Fibroblast of lung (primary cell): Measurements from ENCODE around the gene LRRC3. TPM values are rescaled to one million over a fixed set of nuclear protein-coding genes. Genes with fewer than 3 reads are reported as not detected.

Experiments used
- DNase-seq, 2 donors: peaks; one replicate each; pipeline versions ENCODE4 v3.0.0 to v3.0.0-alpha.2; 2010; ENCODE audit warnings: low read depth in 2 of 2
- H2AFZ ChIP-seq: 2 replicates; pipeline ENCODE4 v1.5.1; 2012; ENCODE audit warnings: low read length, control low read depth, inconsistent platforms
- H3K27ac ChIP-seq: 2 replicates; pipeline ENCODE4 v1.5.1; 2011; ENCODE audit warnings: low read length, control low read depth; ENCODE audit not compliant: insufficient read depth
- H3K27me3 ChIP-seq: 2 replicates; pipeline ENCODE4 v1.5.1; 2011; ENCODE audit warnings: mild to moderate bottlenecking, low read length; ENCODE audit not compliant: control insufficient read depth, insufficient read depth
- H3K36me3 ChIP-seq: 2 replicates; pipeline ENCODE4 v1.5.1; 2011; ENCODE audit warnings: low read length; ENCODE audit not compliant: control insufficient read depth, insufficient read depth
- H3K4me1 ChIP-seq: 2 replicates; pipeline ENCODE4 v1.5.1; 2011; ENCODE audit warnings: low read length; ENCODE audit not compliant: control insufficient read depth, insufficient read depth; ENCODE audit errors: extremely low read depth
- H3K4me2 ChIP-seq: 2 replicates; pipeline ENCODE4 v1.5.1; 2011; ENCODE audit warnings: low read length, control low read depth; ENCODE audit not compliant: insufficient read depth; ENCODE audit errors: extremely low read depth
- H3K4me3 ChIP-seq, 4 experiments: fragments of 200-600 bp in 1 of 4; sonication (generic) in 1 of 4; replicated peaks in 1 of 4; 2 replicates each; pipeline ENCODE4 v1.5.1; 2011 to 2016; ENCODE audit warnings: low read length in 4 of 4, low read depth in 3 of 4, mild to moderate bottlenecking in 3 of 4, control low read depth in 2 of 4, inconsistent platforms in 1 of 4, mixed read lengths in 1 of 4; ENCODE audit not compliant: insufficient read depth in 1 of 4; ENCODE audit errors: control extremely low read depth in 1 of 4
- H3K79me2 ChIP-seq: 2 replicates; pipeline ENCODE4 v1.5.1; 2012; ENCODE audit warnings: mild to moderate bottlenecking, low read length, inconsistent platforms; ENCODE audit not compliant: control insufficient read depth, insufficient read depth
- H3K9ac ChIP-seq: 2 replicates; pipeline ENCODE4 v1.5.1; 2011; ENCODE audit warnings: mild to moderate bottlenecking, low read length, control low read depth; ENCODE audit not compliant: insufficient read depth
- H3K9me3 ChIP-seq: 2 replicates; pipeline ENCODE4 v1.5.1; 2012; ENCODE audit warnings: low read depth, low read length; ENCODE audit not compliant: control insufficient read depth, insufficient read depth
- H4K20me1 ChIP-seq: 2 replicates; pipeline ENCODE4 v1.5.1; 2011; ENCODE audit warnings: low read length; ENCODE audit not compliant: control insufficient read depth, insufficient read depth; ENCODE audit errors: extremely low read depth
- EZH2 ChIP-seq: IDR thresholded peaks from 2 replicates; pipeline ENCODE4 v1.5.1; 2012; ENCODE audit warnings: low read length, control low read depth, mild to moderate bottlenecking; ENCODE audit errors: missing control alignments
- polyA plus RNA-seq, 2 donors: library from polyadenylated mRNA; depleted of rRNA in 1 of 2; stranded (reverse) in 1 of 2; unstranded in 1 of 2; fragments of >200 nt; gene quantifications; 2 replicates each; pipeline ENCODE4 v1.2.1, GENCODE V29; 2011 to 2012; ENCODE audit warnings: missing spikeins in 1 of 2
- total RNA-seq: library from RNA; depleted of rRNA; stranded (reverse); fragments of >200 nt; gene quantifications from 2 replicates; pipeline ENCODE4 v1.2.1, GENCODE V29; 2014
- TF ChIP-seq, protein P1 (sequence below), 2 donors: IDR thresholded peaks in 1 of 2; conservative IDR thresholded peaks in 1 of 2; 1 replicate in 1 of 2; 2 replicates in 1 of 2; pipeline ENCODE4 v1.5.1; 2011 to 2012; ENCODE audit warnings: low read length in 2 of 2, control low read depth in 1 of 2, inconsistent platforms in 1 of 2, low read depth in 1 of 2, mild to moderate bottlenecking in 1 of 2

Gene LRRC3
- total and polyA plus RNA-seq, 2 donors (not counting 1 experiment from before 2014, with no cell fraction given), result 0.50 to 0.52 TPM

- Histone ChIP-seq H2AFZ (no peak overlapping the region), H4K20me1 (no peaks in the 10 kb centered on the region), H3K36me3 (no peaks in the 10 kb centered on the region), H3K4me1 (no peaks in the 10 kb centered on the region), H3K4me3 (no peak overlapping the region), H3K79me2 (no peaks in the 10 kb centered on the region), H3K9me3 (no peaks in the 10 kb centered on the region), H3K4me2 (no peak overlapping the region), H3K9ac (no peak overlapping the region), H3K27me3 (no peaks in the 10 kb centered on the region), H3K27ac (no peak overlapping the region)
- DNase-seq, result no peak
- TF ChIP-seq EZH2, result no peak
- TF ChIP-seq, protein P1, sequence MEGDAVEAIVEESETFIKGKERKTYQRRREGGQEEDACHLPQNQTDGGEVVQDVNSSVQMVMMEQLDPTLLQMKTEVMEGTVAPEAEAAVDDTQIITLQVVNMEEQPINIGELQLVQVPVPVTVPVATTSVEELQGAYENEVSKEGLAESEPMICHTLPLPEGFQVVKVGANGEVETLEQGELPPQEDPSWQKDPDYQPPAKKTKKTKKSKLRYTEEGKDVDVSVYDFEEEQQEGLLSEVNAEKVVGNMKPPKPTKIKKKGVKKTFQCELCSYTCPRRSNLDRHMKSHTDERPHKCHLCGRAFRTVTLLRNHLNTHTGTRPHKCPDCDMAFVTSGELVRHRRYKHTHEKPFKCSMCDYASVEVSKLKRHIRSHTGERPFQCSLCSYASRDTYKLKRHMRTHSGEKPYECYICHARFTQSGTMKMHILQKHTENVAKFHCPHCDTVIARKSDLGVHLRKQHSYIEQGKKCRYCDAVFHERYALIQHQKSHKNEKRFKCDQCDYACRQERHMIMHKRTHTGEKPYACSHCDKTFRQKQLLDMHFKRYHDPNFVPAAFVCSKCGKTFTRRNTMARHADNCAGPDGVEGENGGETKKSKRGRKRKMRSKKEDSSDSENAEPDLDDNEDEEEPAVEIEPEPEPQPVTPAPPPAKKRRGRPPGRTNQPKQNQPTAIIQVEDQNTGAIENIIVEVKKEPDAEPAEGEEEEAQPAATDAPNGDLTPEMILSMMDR (conservative IDR thresholded peaks at IDR 0.05 in 1 of 2, IDR thresholded peaks at IDR 0.05 in 1 of 2; ENCODE audit: low read depth in 1 of 2, low read length in 2 of 2), result no peak
Observed at GRCh38 chr21:44439211-44439600, 16.1 kb upstream of the LRRC3 start.

- H3K4me3 ChIP-seq, result no peak overlapping the region
- H3K4me1 ChIP-seq, result no peaks in the 10 kb centered on the region
- no peak overlapping the region for H2AFZ ChIP-seq
- no peak overlapping the region for H3K4me2 ChIP-seq
- DNase-seq, result no peak
- no peaks in the 10 kb centered on the region for H3K27me3 ChIP-seq
- no peak overlapping the region for H3K27ac ChIP-seq
- no peaks in the 10 kb centered on the region for H3K79me2 ChIP-seq
- H4K20me1 ChIP-seq, result no peaks in the 10 kb centered on the region
- TF ChIP-seq, protein P1 (conservative IDR thresholded peaks at IDR 0.05 in 1 of 2, IDR thresholded peaks at IDR 0.05 in 1 of 2; ENCODE audit: low read depth in 1 of 2, low read length in 2 of 2), result no peak
- TF ChIP-seq EZH2, result no peak
- H3K9ac ChIP-seq, result no peak overlapping the region
- no peaks in the 10 kb centered on the region for H3K9me3 ChIP-seq
- no peaks in the 10 kb centered on the region for H3K36me3 ChIP-seq
Observed at GRCh38 chr21:44440241-44441040, 14.9 kb upstream of the LRRC3 start.

DNA sequence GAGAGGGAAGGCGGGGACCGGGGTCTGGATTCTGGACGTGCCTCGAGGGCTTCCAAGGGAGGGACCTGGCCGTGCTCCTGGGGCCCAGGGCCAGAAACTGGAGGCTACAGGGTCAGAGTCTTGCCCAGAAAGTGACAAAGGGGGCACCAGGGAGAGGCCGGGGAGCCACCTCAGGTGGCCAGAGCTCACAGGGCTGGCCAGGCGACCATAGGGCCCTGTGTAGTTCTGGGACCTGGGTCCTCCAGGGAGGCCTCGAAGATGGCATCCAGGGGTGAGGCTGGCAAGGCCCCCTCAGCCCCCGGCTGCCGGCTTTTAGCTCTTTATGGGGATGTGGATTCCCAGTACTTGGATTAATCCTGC lies 14.3 kb upstream of the LRRC3 start:
- H3K9me3 ChIP-seq, result no peaks in the 10 kb centered on the region
- no peak overlapping the region for H3K4me3 ChIP-seq
- no peaks in the 10 kb centered on the region for H3K27me3 ChIP-seq
- DNase-seq, result no peak
- no peaks in the 10 kb centered on the region for H3K36me3 ChIP-seq
- no peak overlapping the region for H3K9ac ChIP-seq
- H3K4me2 ChIP-seq, result no peak overlapping the region
- H3K4me1 ChIP-seq, result no peaks in the 10 kb centered on the region
- no peak overlapping the region for H3K27ac ChIP-seq
- TF ChIP-seq, protein P1 (conservative IDR thresholded peaks at IDR 0.05 in 1 of 2, IDR thresholded peaks at IDR 0.05 in 1 of 2; ENCODE audit: low read depth in 1 of 2, low read length in 2 of 2), result no peak
- TF ChIP-seq EZH2, result no peak
- no peaks in the 10 kb centered on the region for H3K79me2 ChIP-seq
- H4K20me1 ChIP-seq, result no peaks in the 10 kb centered on the region
- H2AFZ ChIP-seq, result no peak overlapping the region
